ENCODE data around the gene PRG3.
"Not testable (repeated sequence)": the region's sequence is repeated elsewhere in the genome, so short reads cannot be mapped to it uniquely, and the experiment has no call there.

PRG3 gene

GRCh38 chr11:57364851-57365660 is 15.9 kb downstream of the PRG3 start:
- H3K4me3 Mint-ChIP-seq = no peak overlapping the region
- H3K27ac Mint-ChIP-seq = no peak overlapping the region
- no peaks in the 10 kb centered on the region for H3K36me3 Mint-ChIP-seq (ENCODE audit: low read depth)
- H3K27me3 Mint-ChIP-seq (ENCODE audit: low read depth) = no peaks in the 10 kb centered on the region
- TF ChIP-seq CTCF (IDR thresholded peaks at IDR 0.05; ENCODE audit: unreplicated experiment in 3 of 3) = no peak
- H3K9me3 Mint-ChIP-seq = no peaks in the 10 kb centered on the region
- peaks cover 1% of the 10 kb centered on the region for H3K4me1 Mint-ChIP-seq

DNA sequence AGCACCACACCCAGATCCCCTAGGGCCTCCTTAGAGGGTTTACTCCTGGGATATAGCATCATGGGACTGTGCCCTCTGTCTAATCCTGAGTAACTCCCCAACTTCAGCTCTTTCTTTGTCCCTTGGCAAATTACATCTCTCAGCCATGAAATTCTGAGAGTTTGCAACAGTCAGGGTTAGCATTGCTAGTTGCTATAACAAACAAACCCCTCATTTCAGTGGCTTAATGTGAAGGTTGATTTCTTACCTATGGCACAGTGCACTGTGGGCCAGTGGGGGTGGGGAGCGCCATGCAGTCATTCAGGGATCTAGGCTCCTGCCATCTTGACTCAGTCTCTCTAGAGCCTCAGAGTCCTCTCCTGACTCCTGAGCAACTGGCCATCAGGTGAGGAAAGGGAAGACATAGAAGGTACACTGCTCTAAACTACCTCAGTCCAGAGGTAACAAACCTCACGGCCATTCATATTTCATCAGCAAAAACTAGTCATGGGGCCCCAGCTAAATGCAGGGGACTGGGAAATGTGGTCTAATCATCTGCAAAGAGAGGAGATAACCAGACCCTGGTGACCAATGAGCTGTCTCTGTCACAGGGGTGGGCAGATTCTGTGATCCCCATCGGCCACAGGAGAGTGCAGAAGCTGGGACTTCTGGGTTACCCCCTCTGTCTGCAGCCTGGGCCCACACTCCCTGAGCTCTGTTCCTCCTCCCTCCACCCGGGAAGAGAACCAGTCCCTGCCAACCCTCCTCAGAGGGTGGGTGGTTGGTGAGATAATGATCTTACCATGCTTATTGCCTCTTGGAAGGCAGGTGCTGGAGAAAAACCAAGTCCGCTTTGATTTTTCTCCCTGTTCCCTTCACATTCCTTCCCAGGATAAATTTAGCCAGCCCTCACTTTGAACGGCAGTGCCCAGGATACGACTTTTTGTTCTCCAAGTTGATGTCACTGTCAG is 17.5 kb downstream of the PRG3 start:
- Mint-ChIP-seq H3K9me3 (no peaks in the 10 kb centered on the region), H3K27ac (no peak overlapping the region), H3K4me1 (peaks cover 14% of the 10 kb centered on the region), H3K36me3 (ENCODE audit: low read depth) (no peaks in the 10 kb centered on the region), H3K27me3 (ENCODE audit: low read depth) (peaks cover 7% of the 10 kb centered on the region), H3K4me3 (no peak overlapping the region)
- no peak for TF ChIP-seq CTCF (IDR thresholded peaks at IDR 0.05; ENCODE audit: unreplicated experiment in 3 of 3)

- no peaks in the 10 kb centered on the region for H3K9me3 Mint-ChIP-seq
- H3K36me3 Mint-ChIP-seq (ENCODE audit: low read depth) = no peaks in the 10 kb centered on the region
- H3K4me3 Mint-ChIP-seq = no peak overlapping the region
- H3K27ac Mint-ChIP-seq = no peak overlapping the region
- peaks cover 23% of the 10 kb centered on the region for H3K4me1 Mint-ChIP-seq
- TF ChIP-seq CTCF (IDR thresholded peaks at IDR 0.05; ENCODE audit: unreplicated experiment in 3 of 3) = no peak
- peaks cover 7% of the 10 kb centered on the region for H3K27me3 Mint-ChIP-seq (ENCODE audit: low read depth)
Measured at GRCh38 chr11:57361926-57362325, 19.0 kb downstream of the PRG3 start.

DNA sequence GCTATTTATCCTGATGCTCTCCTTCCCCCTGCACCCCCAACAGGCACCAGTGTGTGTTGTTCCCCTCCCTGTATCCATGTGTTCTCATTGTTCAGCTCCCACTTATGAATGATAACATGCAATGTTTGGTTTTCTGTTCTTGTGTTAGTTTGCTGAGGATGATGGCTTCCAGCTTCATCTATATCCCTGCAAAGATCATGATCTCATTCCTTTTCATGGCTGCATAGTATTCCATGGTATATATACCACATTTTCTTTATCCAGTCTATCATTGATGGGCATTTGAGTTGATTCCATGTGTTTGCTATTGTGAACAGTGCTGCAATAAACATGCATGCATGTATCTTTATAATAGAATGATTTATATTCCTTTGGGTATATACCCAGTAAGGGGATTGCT is 19.5 kb downstream of the PRG3 start:
- peaks cover 23% of the 10 kb centered on the region for H3K4me1 Mint-ChIP-seq
- H3K27me3 Mint-ChIP-seq (ENCODE audit: low read depth); H3K4me3 Mint-ChIP-seq; H3K27ac Mint-ChIP-seq; H3K36me3 Mint-ChIP-seq (ENCODE audit: low read depth); H3K9me3 Mint-ChIP-seq: not testable (repeated sequence)

DNA sequence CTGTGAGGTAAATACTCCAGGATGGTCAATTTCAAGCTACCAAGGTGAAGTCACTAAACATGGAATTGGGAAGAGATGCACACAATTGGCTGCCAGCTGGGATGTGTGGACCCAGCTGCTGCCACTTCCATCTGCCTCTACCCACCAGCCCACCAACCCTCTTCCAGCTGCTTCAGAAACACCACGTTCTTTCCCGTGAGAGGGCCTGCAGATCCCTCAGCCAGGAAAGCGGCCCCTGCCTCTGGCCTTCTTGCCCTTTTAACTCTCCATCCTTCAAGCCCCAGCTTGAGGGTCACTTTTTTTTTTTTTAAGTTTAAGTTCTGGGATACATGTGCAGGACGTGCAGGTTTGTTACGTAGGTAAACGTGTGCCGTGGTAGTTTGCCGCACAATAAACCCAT is 20.0 kb downstream of the PRG3 start:
- H3K27ac Mint-ChIP-seq = no peak overlapping the region
- no peak overlapping the region for H3K4me3 Mint-ChIP-seq
- peaks cover 23% of the 10 kb centered on the region for H3K4me1 Mint-ChIP-seq
- no peaks in the 10 kb centered on the region for H3K9me3 Mint-ChIP-seq
- H3K27me3 Mint-ChIP-seq (ENCODE audit: low read depth) = peaks cover 10% of the 10 kb centered on the region
- TF ChIP-seq CTCF (IDR thresholded peaks at IDR 0.05; ENCODE audit: unreplicated experiment in 3 of 3) = no peak
- no peaks in the 10 kb centered on the region for H3K36me3 Mint-ChIP-seq (ENCODE audit: low read depth)

- H3K36me3 Mint-ChIP-seq (ENCODE audit: low read depth) = no peaks in the 10 kb centered on the region
- no peaks in the 10 kb centered on the region for H3K9me3 Mint-ChIP-seq
- peaks cover 23% of the 10 kb centered on the region for H3K4me1 Mint-ChIP-seq
- H3K27ac Mint-ChIP-seq = no peak overlapping the region
- H3K27me3 Mint-ChIP-seq (ENCODE audit: low read depth) = peaks cover 10% of the 10 kb centered on the region
- H3K4me3 Mint-ChIP-seq = no peak overlapping the region
- no peak for TF ChIP-seq CTCF (IDR thresholded peaks at IDR 0.05; ENCODE audit: unreplicated experiment in 3 of 3)
Measured at GRCh38 chr11:57359896-57360690, 20.9 kb downstream of the PRG3 start.

Measured in nephron (organoid).